CD14-positive monocyte (primary cell): ENCODE results near the gene RASL10B. TPM values are rescaled to one million over a fixed set of nuclear protein-coding genes. Genes with fewer than 3 reads are reported as not detected.
A peak's percentile ranks its signal among the peaks of the same experiment; 100 is the strongest.

Source experiments
- DNase-seq, 3 donors: peaks; one replicate each; pipeline ENCODE4 v3.0.0-alpha.2; 2011 to 2022
- H2AFZ ChIP-seq: 2 replicates; pipeline ENCODE4 v1.6.0; 2012; ENCODE audit warnings: mild to moderate bottlenecking, low read depth, low read length, inconsistent platforms; ENCODE audit not compliant: insufficient read depth, poor library complexity, severe bottlenecking
- H3K27ac ChIP-seq, 2 donors: 1 replicate in 1 of 2; 2 replicates in 1 of 2; pipeline ENCODE4 v1.5.1; 2012 to 2013; ENCODE audit warnings: low read length in 2 of 2, control low read depth in 1 of 2, inconsistent platforms in 1 of 2, low read depth in 1 of 2, mild to moderate bottlenecking in 1 of 2
- H3K27me3 ChIP-seq, 2 donors: one replicate each; pipeline versions ENCODE4 v1.6.0 to v1.6.1; 2011 to 2013; ENCODE audit warnings: low read length in 2 of 2; ENCODE audit not compliant: control insufficient read depth in 2 of 2, insufficient read depth in 2 of 2
- H3K36me3 ChIP-seq, 2 donors: replicated peaks in 1 of 2; 1 replicate in 1 of 2; 2 replicates in 1 of 2; pipeline versions ENCODE4 v1.5.1 to v1.6.1; 2012 to 2013; ENCODE audit warnings: low read length in 2 of 2, control low read depth in 1 of 2, inconsistent platforms in 1 of 2, mild to moderate bottlenecking in 1 of 2; ENCODE audit not compliant: insufficient read depth in 2 of 2, control insufficient read depth in 1 of 2
- H3K4me1 ChIP-seq, 2 donors: 1 replicate in 1 of 2; 2 replicates in 1 of 2; pipeline versions ENCODE4 v1.5.1 to v1.6.1; 2012 to 2013; ENCODE audit warnings: low read length in 2 of 2, control low read depth in 1 of 2, inconsistent platforms in 1 of 2, mild to moderate bottlenecking in 1 of 2, moderate library complexity in 1 of 2; ENCODE audit not compliant: insufficient read depth in 2 of 2, control insufficient read depth in 1 of 2
- H3K4me2 ChIP-seq: replicated peaks from 2 replicates; pipeline ENCODE3; 2012; ENCODE audit warnings: low read length, moderate library complexity, mild to moderate bottlenecking; ENCODE audit not compliant: poor library complexity, severe bottlenecking; ENCODE audit errors: extremely low read depth
- H3K4me3 ChIP-seq, 3 experiments: fragments of 200-600 bp in 1 of 3; sonication (generic) in 1 of 3; replicated peaks in 1 of 3; 1 replicate in 2 of 3; 2 replicates in 1 of 3; pipeline ENCODE4 v1.5.1; 2011 to 2013; ENCODE audit warnings: low read length in 3 of 3, mild to moderate bottlenecking in 3 of 3, control low read depth in 2 of 3, low read depth in 2 of 3, inconsistent platforms in 1 of 3, moderate library complexity in 1 of 3
- H3K79me2 ChIP-seq: 2 replicates; pipeline ENCODE4 v1.6.0; 2012; ENCODE audit warnings: mild to moderate bottlenecking, control low read depth, inconsistent platforms, low read length, moderate library complexity; ENCODE audit not compliant: insufficient read depth
- H3K9ac ChIP-seq: 2 replicates; pipeline ENCODE4 v1.6.0; 2017; ENCODE audit warnings: low read length, mild to moderate bottlenecking; ENCODE audit not compliant: insufficient read depth, poor library complexity, severe bottlenecking
- H3K9me3 ChIP-seq, 2 donors: replicated peaks in 1 of 2; 1 replicate in 1 of 2; 2 replicates in 1 of 2; pipeline versions ENCODE4 v1.5.1 to v1.6.1; 2012 to 2013; ENCODE audit warnings: low read length in 2 of 2, control low read depth in 1 of 2; ENCODE audit not compliant: control insufficient read depth in 1 of 2, insufficient read depth in 1 of 2
- H4K20me1 ChIP-seq: 2 replicates; pipeline ENCODE4 v1.6.0; 2012; ENCODE audit warnings: mild to moderate bottlenecking, low read length, control low read depth, moderate library complexity; ENCODE audit not compliant: insufficient read depth
- H3K27ac Mint-ChIP-seq, 7 donors: one replicate each; pipeline ENCODE4 v1.8.0; 2020; ENCODE audit warnings: mild to moderate bottlenecking in 7 of 7, mixed read lengths in 7 of 7, moderate library complexity in 6 of 7, inconsistent platforms in 2 of 7
- H3K27me3 Mint-ChIP-seq, 3 donors: one replicate each; pipeline ENCODE4 v1.8.0; 2021 to 2022; ENCODE audit warnings: low read depth in 3 of 3, mild to moderate bottlenecking in 3 of 3, mixed read lengths in 3 of 3, moderate library complexity in 3 of 3, inconsistent platforms in 1 of 3
- H3K36me3 Mint-ChIP-seq, 2 donors: one replicate each; pipeline ENCODE4 v1.8.0; 2020; ENCODE audit warnings: mixed read lengths in 2 of 2, inconsistent platforms in 1 of 2, mild to moderate bottlenecking in 1 of 2
- H3K4me1 Mint-ChIP-seq: one replicate; pipeline ENCODE4 v1.8.0; 2020; ENCODE audit warnings: mild to moderate bottlenecking, mixed read lengths
- H3K4me3 Mint-ChIP-seq, 2 donors: one replicate each; pipeline ENCODE4 v1.8.0; 2020; ENCODE audit warnings: mild to moderate bottlenecking in 2 of 2, mixed read lengths in 2 of 2, moderate library complexity in 1 of 2
- H3K9me3 Mint-ChIP-seq, 7 donors: one replicate each; pipeline ENCODE4 v1.8.0; 2020 to 2022; ENCODE audit warnings: mixed read lengths in 7 of 7, mild to moderate bottlenecking in 6 of 7, moderate library complexity in 6 of 7, inconsistent platforms in 2 of 7
- WGBS: methylation state at CpG from one replicate; pipeline ENCODE4 v1.1.5; 2013; ENCODE audit warnings: missing lambda C conversion rate; ENCODE audit not compliant: insufficient coverage; 5-methylcytosine and 5-hydroxymethylcytosine counted together
- intact Hi-C, 2 donors: fragments of 100-400 bp; cut with micrococcal nuclease; formaldehyde crosslinking; loops; one replicate each; pipeline versions ENCODE4 v1.15.0 to v1.15.1; 2023
- polyA plus RNA-seq, 3 donors: library from polyadenylated mRNA; depleted of rRNA in 1 of 3; unstranded in 2 of 3; stranded (reverse) in 1 of 3; fragments of 300-500 nt in 2 of 3; fragments of >200 nt in 1 of 3; fragmentation: Illumina TruSeq in 2 of 3; gene quantifications; 1 replicate in 2 of 3; 2 replicates in 1 of 3; pipeline ENCODE4 v1.2.3, GENCODE V29; 2012 to 2021
- TF ChIP-seq, protein P1 (sequence below): fragments of 200-600 bp; IDR thresholded peaks from one replicate; pipeline ENCODE4 v1.8.0; 2022; ENCODE audit warnings: antibody characterized with exemption, mild to moderate bottlenecking

The RASL10B gene
- polyA plus RNA-seq, 3 donors = not detected

- Histone ChIP-seq H3K27ac (no peak overlapping the region), H3K4me2 (no peak overlapping the region), H3K79me2 (no peaks in the 10 kb centered on the region), H3K27me3 (peaks cover 7 to 40% of the 10 kb centered on the region in 2 donors), H3K36me3 (no peaks in the 10 kb centered on the region), H3K4me3 (no peak overlapping the region), H3K4me1 (no peaks in the 10 kb centered on the region), H4K20me1 (no peaks in the 10 kb centered on the region), H3K9ac (no peak overlapping the region), H3K9me3 (peaks cover 0 to 9% of the 10 kb centered on the region in 2 donors), H2AFZ (no peak overlapping the region)
- H3K4me1 Mint-ChIP-seq = peaks cover 15% of the 10 kb centered on the region
- peak overlapping the region in 1 of 2 donors; percentile 53 for H3K4me3 Mint-ChIP-seq
- H3K27me3 Mint-ChIP-seq = peaks cover 40 to 62% (median 46%) of the 10 kb centered on the region in 3 donors
- TF ChIP-seq, protein P1, sequence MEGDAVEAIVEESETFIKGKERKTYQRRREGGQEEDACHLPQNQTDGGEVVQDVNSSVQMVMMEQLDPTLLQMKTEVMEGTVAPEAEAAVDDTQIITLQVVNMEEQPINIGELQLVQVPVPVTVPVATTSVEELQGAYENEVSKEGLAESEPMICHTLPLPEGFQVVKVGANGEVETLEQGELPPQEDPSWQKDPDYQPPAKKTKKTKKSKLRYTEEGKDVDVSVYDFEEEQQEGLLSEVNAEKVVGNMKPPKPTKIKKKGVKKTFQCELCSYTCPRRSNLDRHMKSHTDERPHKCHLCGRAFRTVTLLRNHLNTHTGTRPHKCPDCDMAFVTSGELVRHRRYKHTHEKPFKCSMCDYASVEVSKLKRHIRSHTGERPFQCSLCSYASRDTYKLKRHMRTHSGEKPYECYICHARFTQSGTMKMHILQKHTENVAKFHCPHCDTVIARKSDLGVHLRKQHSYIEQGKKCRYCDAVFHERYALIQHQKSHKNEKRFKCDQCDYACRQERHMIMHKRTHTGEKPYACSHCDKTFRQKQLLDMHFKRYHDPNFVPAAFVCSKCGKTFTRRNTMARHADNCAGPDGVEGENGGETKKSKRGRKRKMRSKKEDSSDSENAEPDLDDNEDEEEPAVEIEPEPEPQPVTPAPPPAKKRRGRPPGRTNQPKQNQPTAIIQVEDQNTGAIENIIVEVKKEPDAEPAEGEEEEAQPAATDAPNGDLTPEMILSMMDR = no peak
- intact Hi-C loops = no loop called here
- H3K9me3 Mint-ChIP-seq = peaks cover 0 to 9% (median 2%) of the 10 kb centered on the region in 7 donors
- DNase-seq = no peak
- peaks cover 0 to 2% of the 10 kb centered on the region in 2 donors for H3K36me3 Mint-ChIP-seq
- no peak overlapping the region for H3K27ac Mint-ChIP-seq
- WGBS = 39% methylated on average over 16 of the region's 16 CpGs
Observed at GRCh38 chr17:35752471-35752870, 21.0 kb downstream of the RASL10B start.

DNA sequence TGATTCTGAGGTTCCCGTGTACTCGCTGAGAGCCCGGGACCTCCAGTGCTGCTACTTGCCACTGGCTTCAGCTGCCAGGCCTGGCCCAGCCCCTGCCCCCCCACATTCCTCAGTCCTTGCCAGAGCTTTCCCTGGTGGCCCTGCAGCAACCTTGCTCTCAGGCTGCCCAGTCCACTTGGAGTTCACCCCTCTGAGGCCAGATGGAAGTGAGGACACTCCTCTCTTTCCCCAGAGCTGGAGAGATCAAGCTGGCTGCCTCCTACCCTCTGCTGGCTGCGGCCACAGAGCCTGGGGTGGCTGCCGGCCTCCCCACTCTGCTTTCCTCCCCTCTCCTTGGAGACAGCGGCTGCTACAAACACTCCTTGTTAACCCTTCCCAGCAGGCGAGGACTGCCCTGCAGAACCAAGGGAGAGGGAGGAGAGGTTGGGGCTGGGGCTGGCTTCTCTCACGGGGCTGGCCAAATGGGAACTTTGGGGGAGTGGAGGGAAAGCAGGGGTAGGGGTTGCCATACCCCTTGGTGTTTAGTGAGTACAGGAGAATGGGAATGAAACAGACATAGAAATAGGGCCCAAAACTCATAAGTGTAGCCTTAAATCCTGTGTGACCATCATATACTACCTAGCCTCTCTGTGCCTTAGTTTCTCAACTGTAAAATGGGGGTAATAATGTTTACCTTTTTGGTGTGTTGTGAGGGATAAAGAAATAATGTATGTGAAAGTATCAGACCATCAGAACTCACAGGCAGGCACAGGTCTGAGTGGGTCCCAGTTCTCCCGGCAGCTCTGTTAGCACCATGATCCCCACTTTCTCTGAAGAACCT, 21.7 kb downstream of the RASL10B start, which contains the start of gene GAS2L2:
GAS2L2 (minus strand) TSS at position 295 of the 820 bp plus-strand sequence. CDS start 389 bp downstream, outside the sequence.
- H3K9me3 ChIP-seq = peaks cover 0 to 9% of the 10 kb centered on the region in 2 donors
- Mint-ChIP-seq H3K4me1 (peaks cover 15% of the 10 kb centered on the region), H3K36me3 (peaks cover 0 to 2% of the 10 kb centered on the region in 2 donors), H3K27me3 (peaks cover 40 to 60% (median 43%) of the 10 kb centered on the region in 3 donors), H3K4me3 (peak within 1 kb of the TSS in 1 of 2 donors; percentile 53), H3K27ac (peak within 1 kb of the TSS in 1 of 7 donors; percentile 60), H3K9me3 (peaks cover 0 to 9% (median 2%) of the 10 kb centered on the region in 7 donors)
- H3K27me3 ChIP-seq = peaks cover 7 to 35% of the 10 kb centered on the region in 2 donors
- 42% methylated on average over 5 of the region's 9 CpGs for WGBS
- no peak within 1 kb of the TSS for H3K4me3 ChIP-seq
- no peak for DNase-seq
- no peak within 1 kb of the TSS for H3K4me2 ChIP-seq
- no peak within 1 kb of the TSS for H3K9ac ChIP-seq
- no peaks in the 10 kb centered on the region for H3K79me2 ChIP-seq
- intact Hi-C loops = no loop called here
- H4K20me1 ChIP-seq = no peaks in the 10 kb centered on the region
- TF ChIP-seq, protein P1 = no peak
- H3K36me3 ChIP-seq = no peaks in the 10 kb centered on the region
- H3K4me1 ChIP-seq = no peaks in the 10 kb centered on the region
- no peak within 1 kb of the TSS for H3K27ac ChIP-seq
- H2AFZ ChIP-seq = no peak within 1 kb of the TSS
